Stimulated activated CD4-positive, alpha-beta T cell treated with anti-CD3 and anti-CD28 coated beads, Interleukin-1b, Interleukin-23, amount 100 ng/mL, for 48 hours (primary cell): ENCODE results near the gene ECI1.

Experiments
- DNase-seq: peaks from one replicate; pipeline ENCODE4 v3.0.0-alpha.2; 2020

ECI1 gene

GRCh38 chr16:2251296-2252111 is at the start of gene ECI1:
TSS of gene ECI1 (minus strand) at chr16:2251587. CDS start at chr16:2251566, 21 bp downstream.
- peak; percentile 84 for DNase-seq

DNA sequence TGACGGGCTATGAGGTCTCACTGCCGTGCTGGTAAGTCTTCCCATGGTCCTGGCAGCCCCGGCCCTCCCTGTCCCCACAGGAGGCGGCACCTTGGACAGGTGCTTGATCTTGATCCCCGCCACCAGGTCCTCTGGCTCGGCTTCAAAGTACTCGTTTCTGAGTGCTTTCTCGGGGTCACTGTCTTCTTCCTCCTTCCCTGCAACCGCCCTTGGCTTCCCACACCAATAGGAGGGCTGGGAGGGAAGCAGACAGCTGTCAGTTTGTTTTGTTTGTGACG is 48.5 kb upstream of the ECI1 start:
- DNase-seq = no peak

DNA sequence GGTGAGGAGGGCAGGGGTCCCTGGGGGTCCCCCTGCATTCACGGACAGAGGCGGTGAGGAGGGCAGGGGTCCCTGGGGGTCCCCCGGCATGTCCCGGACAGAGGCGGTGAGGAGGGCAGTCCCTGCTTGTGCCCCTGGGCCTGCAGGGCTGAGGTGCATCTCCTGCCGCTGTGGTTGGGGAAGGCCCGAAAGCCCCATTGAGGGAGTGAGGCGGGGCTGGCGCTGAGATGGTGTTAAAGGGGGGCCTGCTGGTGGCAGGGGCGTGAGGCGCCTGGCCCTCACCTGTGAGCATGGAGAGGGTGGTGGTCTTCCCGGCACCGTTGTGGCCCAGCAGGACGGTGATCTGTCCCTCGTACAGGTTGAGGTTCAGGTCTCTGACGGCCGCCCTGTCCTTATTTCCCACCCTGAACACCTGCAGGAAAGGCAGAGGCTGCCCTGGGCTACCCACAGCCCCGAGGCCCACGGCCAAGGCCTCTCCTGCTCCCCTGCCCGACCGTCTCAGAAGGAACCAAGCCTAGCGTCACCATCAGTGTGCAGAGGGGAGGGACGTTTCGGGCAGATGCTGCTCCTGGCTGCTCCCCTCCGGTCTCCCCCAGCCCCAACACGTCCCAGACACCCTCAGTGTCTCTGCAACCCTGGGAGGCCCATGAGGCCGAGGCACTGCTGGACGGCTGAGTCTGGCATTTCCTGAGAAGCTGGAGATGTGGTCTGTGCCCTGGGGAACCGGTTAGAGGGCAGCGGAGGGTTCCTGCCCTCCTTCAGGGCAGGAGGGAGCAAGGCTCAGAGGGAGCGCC is 47.9 kb upstream of the ECI1 start:
- no peak for DNase-seq

DNA sequence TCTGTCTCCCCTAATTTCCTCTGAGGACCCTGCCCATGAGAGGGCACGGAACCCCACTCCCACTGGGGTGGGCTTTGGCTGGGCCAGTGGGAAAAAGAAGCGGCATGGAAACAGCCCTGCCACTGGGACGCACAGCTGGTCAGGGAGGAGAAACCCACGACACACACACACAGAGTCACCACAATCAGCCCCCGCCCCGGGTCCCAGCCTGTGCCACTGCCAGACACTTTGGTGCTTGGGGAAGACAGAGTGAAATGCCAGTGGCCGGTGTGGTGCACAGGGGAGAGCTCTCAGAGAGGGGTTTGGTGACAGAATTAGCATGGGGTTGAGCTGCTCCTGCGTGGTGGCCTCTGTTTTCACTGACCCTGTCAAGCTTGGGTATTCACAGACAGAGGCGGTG is 47.2 kb upstream of the ECI1 start:
- no peak for DNase-seq

- DNase-seq = no peak
Observed at GRCh38 chr16:2297506-2297860, 46.1 kb upstream of the ECI1 start.

DNA sequence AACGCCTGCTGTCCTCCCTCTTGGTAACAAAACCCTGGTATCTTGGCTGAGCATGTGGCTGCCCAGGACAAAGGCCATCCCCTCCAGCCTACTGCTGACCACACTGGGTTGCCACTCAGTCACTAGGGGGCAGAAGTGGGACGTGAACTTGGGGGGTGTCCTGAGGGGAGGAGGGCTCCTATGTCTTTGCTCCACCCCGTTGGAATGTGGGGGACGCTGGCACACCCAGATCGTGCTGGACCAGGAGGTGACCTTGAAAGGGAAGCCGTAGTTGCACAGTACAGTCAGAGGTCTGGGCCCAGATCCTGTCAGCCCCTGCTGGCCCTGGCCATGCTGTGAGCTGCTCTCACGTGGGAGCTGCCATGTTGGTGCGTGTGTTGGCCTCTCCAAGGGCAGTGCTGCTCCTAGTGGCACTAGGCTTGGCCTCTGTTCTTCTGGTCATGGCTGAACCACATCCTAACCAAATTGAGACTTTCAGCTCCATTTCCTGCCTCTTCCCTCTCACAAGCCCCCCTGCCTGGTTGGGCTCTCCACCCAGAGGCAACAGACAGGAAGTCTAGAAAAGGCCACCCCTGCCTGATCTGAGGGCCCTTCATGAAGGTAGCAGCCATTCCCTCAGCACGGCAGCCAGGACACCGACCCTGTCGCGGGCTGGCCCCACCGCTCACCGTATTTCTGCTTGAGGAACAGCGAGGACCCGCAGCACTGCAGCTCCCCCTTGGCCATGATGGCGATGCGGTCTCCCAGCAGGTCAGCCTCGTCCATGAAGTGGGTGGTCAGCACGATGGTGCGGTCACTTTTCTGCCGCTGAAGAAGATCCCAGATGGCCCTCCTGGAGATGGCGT is 45.5 kb upstream of the ECI1 start:
- no peak for DNase-seq

GRCh38 chr16:2295056-2295798 is 43.8 kb upstream of the ECI1 start:
- DNase-seq = no peak

DNA sequence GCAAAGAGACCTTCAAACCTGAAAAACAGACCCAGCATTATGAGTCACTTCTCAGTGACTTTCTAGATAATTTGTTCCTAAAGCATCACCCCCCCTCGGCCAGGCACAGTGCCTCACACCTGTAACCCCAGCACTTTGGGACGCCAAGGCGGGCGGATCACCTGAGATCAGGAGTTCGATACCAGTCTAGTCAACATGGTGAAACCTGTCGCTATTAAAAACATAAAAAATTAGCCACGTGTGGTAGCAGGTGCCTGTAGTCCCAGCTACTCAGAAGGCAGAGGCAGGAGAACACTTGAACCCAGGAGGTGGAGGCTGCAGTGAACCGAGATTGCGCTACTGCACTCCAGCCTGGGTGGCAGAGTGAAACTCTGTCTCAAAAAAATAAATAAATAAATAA is 40.8 kb upstream of the ECI1 start:
- DNase-seq = no peak

DNA sequence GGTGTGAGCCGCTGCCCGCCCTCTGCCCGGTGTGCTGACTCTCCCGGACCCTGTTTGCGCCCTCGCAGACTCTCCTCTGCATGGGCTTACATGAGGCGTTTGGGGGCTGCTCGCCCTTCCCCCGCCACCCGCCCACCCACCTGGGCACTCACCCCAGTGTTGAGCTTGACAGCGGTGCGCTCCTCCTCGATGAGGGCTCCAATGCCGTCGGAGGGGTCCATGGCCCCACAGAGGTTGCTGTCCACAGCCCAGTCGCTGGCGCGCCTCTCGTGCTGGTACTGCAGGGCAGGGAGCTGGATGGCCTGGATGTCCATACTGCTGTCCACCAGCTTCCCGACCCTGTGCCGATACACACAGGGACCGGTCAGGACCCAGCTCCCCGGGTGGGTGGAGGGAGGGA is 37.9 kb upstream of the ECI1 start:
- DNase-seq = no peak

DNA sequence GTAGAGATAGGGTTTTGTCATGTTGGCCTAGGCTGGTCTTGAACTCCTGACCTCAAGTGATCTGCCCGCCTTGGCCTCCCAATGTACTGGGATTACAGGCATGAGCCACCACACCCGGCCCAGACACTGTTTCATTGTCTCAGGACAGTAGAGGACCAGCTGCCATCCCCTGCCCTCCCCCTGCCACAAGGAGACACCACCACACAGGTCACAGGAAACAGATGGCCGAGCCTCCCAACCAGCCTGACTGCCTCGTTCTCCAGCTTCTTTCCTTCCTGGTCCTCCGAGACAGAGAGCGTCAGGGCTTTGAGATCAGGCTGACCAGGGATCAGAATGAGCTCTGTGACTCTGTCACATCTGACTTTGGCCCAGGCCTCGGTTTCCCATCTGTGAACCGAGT is 37.3 kb upstream of the ECI1 start:
- no peak for DNase-seq

GRCh38 chr16:2287916-2288547 is 36.6 kb upstream of the ECI1 start:
- no peak for DNase-seq

GRCh38 chr16:2286550-2286949 is 35.2 kb upstream of the ECI1 start:
- no peak for DNase-seq

DNA sequence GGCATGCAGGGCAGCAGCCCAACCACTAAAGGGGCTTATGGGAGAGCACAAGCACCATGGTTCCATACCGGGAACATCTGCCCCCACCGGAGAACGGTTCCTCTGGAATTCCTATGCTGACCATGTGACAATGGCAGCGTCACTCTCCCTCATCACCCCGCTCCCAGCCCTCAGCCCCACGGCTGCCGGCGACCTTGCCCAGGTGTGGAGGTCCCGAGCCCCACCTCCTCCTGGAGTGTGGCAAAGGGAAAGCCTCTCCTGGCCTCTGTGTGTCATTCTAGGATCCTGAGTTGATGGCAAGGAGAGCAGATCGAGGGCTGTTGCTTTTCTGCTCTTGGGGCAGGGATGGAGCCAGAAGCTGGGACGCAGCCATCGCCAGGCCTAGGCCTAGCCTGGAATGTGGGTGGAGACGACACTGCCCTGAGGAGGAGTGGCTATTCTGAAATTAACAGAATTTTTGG is 34.4 kb upstream of the ECI1 start:
- DNase-seq = no peak

DNA sequence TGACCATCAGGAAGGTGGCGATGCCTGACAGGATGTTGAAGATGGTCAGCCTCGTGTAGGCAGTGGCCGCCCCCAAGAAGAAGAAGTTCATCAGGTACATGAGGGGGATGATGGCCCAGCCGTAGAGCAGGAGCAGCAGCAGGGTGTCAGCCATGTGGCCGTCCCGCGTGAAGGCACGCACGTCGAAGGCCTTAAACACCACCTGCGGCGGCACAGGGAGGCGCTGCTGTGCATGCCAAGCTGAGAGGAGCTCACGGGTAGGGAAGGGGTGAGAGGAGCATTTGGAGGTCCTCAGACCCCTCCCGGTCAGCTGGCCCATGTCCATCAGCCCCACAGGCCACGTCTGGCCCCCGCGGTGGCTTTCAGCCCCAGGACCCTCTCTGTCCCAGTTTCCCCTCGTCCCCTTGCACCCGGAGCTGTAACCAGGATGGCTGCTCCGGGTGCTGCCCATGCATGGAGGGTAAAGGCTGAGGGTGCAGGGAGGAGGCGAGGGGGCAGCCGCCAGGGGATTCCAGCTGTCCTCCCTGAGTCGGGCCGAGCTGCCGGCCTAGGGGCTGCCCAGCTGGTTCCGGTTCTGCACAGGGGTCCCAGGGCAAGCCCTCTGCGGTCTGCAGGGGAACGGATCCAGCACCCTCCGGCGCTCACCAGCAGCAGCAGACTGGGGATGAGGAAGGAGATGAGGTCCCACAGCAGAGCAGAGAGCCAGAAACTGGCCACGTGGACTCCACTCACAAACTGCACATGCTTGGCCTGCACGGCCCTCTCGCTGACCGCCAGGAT is 33.6 kb upstream of the ECI1 start:
- no peak for DNase-seq

DNA sequence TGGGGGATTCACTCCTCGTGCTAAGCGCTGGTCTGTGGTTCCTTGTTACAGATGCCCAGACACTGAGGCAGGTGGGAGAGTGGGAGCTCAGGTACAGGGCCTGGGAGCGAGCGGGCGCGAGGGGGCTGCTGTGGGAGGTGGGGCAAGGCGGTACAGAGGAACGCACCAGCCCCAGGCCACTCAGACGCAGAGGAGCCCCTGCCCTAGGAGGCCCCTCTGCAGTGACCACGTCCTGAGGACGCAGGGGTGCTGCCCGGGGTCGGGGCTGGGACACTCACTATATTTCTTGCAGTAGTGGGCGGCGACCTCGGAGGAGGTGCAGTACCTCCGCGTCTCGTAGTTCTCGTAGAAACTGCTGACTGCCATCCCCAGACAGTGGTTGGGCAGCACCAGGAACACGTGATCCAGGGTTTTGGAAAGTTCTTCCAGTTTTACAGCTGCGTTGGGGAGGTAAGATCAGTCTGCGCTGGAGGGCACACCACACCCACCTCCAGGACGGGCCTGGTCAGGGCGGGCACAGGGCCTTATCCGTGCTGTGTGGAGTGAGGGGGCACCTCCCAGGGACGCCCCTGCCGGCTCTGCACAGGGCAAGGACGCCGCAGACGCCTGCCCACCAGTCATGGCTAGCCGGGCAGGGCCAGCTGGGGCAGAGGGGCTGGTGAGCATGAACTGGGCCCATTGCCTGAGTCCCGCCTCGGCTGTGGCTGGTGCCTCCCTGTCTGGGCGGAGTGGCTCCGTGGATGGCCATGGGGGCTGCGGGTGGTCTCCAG is 32.8 kb upstream of the ECI1 start:
- DNase-seq = no peak

GRCh38 chr16:2282866-2283555 is 31.6 kb upstream of the ECI1 start:
- no peak for DNase-seq

- DNase-seq = no peak
Observed at GRCh38 chr16:2282262-2282661, 30.9 kb upstream of the ECI1 start.

- no peak for DNase-seq
Observed at GRCh38 chr16:2280981-2281542, 29.7 kb upstream of the ECI1 start.

GRCh38 chr16:2280461-2280860 is 29.1 kb upstream of the ECI1 start:
- DNase-seq = no peak
